GM12801 (cell line): ENCODE measurements around the gene DIP2C.

Source experiments
- TF ChIP-seq, protein P1 (sequence below): IDR thresholded peaks from one replicate; pipeline ENCODE4 v1.5.1; 2011; ENCODE audit warnings: control low read depth; ENCODE audit not compliant: insufficient read length; ENCODE audit errors: extremely low read depth

The DIP2C gene

GRCh38 chr10:712089-712488, 22.6 kb upstream of the DIP2C start:
- TF ChIP-seq, protein P1, sequence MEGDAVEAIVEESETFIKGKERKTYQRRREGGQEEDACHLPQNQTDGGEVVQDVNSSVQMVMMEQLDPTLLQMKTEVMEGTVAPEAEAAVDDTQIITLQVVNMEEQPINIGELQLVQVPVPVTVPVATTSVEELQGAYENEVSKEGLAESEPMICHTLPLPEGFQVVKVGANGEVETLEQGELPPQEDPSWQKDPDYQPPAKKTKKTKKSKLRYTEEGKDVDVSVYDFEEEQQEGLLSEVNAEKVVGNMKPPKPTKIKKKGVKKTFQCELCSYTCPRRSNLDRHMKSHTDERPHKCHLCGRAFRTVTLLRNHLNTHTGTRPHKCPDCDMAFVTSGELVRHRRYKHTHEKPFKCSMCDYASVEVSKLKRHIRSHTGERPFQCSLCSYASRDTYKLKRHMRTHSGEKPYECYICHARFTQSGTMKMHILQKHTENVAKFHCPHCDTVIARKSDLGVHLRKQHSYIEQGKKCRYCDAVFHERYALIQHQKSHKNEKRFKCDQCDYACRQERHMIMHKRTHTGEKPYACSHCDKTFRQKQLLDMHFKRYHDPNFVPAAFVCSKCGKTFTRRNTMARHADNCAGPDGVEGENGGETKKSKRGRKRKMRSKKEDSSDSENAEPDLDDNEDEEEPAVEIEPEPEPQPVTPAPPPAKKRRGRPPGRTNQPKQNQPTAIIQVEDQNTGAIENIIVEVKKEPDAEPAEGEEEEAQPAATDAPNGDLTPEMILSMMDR = no peak

DNA sequence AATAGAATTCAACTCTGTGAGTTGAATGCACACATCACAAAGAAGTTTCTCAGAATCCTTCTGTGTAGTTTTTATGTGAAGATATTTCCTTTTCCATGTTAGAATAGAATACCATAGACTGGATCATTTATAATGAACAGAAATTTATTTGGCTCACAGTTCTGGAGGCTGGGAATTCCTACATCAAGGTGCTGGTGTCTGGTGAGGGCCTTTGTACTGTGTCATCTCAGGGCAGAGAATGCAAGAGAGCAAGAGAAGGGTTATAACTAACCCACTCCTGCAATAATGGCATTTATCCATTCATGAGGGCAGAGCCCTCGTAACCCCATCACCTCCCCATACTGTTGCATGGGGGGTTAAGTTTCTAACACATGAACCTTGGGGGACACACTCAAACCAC, 18.4 kb upstream of the DIP2C start:
- TF ChIP-seq, protein P1 = no peak

DNA sequence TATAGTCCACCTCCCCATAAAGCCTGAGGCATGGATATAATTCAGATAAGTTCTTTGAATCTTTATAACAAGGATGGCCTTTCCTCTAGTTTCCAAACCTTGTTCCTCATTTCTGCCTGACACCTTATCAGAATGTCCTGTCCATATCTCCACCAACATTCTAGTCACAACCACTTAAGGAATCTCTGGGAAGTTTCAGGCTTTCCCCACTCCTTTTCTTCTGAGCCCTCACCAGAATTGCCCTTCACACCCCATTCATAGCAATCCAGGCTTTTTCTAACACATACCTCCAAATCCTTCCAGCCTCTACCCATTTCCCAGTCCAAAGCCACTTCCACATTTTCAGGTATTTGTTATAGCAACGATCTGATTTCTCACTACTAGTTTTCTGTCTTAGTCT, 18.0 kb upstream of the DIP2C start:
- TF ChIP-seq, protein P1 = no peak

DNA sequence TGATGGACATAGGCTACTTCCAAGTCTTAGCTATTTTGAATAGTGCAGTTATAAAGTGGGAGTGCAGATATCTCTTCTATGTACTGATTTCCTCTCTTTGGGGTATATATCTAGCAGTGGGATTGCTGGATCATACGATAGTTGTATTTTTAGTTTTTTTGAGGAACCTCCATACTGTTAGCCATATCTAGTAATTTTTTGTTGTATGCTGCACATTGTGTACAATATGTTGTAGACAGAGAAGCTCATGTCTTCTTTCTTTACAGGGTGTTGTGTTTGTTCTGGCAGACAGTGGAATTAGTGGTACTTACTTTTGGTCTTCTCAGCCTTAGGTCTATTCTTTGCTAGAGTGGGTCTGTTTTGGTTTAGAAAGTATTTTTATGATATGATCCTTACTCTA, 13.7 kb upstream of the DIP2C start:
- TF ChIP-seq, protein P1 = no peak

DNA sequence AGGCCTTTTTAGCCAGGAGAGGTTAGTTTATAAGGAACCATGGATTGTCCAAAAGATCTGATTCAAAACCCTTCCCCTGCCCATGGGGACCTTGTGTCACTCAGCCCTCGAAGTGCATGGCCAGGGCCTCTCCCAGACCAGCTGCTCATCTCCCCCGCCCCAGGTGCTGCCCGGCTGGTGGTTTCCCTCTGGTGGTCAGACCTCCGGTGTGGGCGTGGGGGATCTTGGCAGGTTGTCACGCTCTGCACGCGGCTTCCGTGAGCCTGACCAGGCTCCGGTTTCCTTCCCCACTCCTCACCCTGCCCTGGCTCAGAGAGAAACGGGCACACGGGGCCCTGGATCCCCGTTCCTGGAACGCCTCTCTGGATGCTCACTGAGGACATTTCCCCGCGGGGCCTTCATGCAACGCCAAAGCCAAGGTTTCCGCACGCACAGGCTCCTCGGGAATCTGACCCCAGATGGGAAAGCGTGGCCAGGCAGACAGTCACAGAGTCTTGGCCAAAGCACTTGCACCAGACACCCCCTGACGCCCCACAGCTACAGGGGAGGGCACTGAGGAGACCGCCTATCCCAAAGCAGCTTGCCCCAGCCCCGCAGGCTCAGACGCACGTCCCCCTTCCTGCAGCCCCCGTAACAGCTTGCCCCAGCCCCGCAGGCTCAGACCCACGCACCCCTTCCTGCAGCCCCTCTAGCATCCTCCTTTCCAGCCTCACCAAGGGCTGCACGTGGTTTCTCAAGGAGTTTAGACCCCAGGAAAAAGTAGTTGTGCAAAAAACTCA, 7.8 kb upstream of the DIP2C start:
- TF ChIP-seq, protein P1 = no peak

DNA sequence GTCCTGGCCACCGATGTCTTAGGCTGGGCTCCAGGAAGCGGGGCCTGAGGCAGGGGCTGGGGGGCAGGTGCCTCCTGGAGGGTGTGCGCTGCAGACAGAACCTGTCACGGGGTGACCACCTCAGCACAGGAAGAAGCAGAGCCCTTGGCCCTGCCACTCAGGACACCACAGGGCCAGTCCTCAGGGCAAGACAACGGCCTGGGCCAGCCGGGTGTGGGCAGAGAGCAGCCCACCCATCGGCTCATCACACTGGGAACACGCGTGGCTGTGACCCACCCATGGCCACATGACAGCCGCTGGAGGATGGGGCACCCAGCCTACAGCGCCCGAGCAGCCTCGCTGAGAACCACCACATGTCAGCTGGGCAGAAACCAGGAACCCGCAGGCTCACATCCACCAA, 5.9 kb upstream of the DIP2C start:
- TF ChIP-seq, protein P1 = no peak

- TF ChIP-seq, protein P1 = no peak
Observed at GRCh38 chr10:693506-693905, 4.0 kb upstream of the DIP2C start.
